ENCODE data around the gene CCL16.

GRCh38 chr17:35927714-35928113 lies 53.6 kb downstream of the CCL16 start:
- TF ChIP-seq GATA3 (IDR thresholded peaks at IDR 0.05; ENCODE audit: low read depth, low read length) (no peak), GATA2 (IDR thresholded peaks at IDR 0.05; ENCODE audit: low read depth, low read length) (no peak)
